Measurements from ENCODE around the gene ZYG11B.
"Not testable (repeated sequence)": the region's sequence is repeated elsewhere in the genome, so short reads cannot be mapped to it uniquely, and the experiment has no call there.

- not testable (repeated sequence) for TF ChIP-seq CTCF, EP300, POLR2A (IDR thresholded peaks at IDR 0.05)
These were observed 77.8 kb downstream of the ZYG11B start for GRCh38 chr1:52804083-52804482.
